GM21576 (cell line): ENCODE results near the gene TBC1D16.
"Not testable (repeated sequence)": the region's sequence is repeated elsewhere in the genome, so short reads cannot be mapped to it uniquely, and the experiment has no call there.

Source experiments
- ATAC-seq: cut with Tn5 transposase; IDR thresholded peaks from one replicate; pipeline ENCODE4 v1.9.1; 2021; ENCODE audit warnings: mild to moderate bottlenecking, moderate library complexity; ENCODE audit not compliant: unreplicated experiment

Gene TBC1D16

DNA sequence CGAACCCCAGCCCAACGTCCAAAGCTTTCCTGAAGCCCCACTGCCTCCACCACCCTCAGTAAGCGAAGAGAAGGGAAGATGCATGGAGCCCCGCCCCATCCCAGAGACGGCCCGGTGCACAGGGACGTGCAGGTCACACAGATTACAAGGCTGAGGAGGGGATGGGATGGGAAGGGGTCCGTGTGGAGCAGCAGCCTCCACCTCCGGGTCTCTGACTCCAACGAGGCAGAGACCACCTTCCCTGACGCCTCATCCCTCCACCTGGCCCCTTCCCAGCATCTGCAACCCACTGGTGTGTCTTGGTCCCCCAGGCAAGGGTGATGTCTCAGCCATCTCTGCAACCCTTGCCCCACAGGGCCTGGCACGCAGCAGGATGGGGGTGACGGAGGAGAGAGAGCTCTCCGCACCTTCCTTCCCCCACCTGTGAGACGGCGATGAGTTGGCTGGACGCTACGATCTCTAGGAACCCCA, 58.5 kb downstream of the TBC1D16 start:
- no peak for ATAC-seq

DNA sequence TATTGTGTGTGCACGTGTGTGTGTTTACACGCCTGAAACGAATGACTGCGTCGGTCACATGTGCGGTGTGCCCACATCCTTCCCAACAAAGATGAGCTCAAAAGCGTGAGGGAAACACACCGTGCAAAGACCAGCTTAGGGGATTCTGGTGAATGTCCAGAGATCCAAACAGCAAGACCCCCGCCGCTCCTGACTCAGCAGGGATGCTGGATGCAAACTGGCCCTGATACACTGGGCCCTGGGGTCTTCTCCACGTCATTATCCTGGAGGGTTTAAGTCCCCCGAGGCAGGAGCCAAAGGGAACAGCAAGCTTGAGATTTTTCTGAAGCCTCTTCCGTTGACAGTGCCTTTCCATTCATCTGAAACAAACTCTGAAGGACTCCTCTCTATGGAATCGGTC, 59.2 kb downstream of the TBC1D16 start:
- no peak for ATAC-seq

DNA sequence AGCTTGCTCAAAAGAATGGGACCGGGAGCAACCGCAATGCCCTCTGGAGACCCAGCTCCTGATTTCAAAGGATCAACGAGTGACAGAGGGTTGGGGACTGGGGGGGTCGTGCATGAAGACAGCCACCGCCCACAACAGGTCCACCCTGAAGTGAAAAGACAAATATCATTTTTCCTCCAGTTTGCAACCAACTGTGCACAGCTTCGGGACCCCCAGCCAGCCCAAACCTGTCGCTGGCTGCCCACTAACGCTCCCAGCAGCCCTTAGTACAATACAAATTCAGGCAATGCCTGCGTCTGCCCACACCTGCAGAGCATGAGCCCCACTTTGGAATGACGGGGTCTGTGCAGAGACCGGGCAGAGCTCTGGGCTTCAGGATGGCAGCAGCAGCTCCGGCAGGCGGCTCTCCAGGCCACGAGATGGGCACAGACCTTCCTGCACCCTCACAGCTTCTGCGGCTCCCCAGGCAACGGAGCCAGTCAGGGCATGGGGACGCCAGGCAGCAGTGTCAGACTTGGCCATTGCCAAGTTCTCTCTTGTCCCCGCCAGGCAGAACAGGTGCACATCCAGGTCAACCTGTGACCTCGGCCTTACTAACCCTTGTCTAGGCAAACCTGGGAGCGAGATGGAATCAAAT, 60.1 kb downstream of the TBC1D16 start:
- ATAC-seq = no peak

DNA sequence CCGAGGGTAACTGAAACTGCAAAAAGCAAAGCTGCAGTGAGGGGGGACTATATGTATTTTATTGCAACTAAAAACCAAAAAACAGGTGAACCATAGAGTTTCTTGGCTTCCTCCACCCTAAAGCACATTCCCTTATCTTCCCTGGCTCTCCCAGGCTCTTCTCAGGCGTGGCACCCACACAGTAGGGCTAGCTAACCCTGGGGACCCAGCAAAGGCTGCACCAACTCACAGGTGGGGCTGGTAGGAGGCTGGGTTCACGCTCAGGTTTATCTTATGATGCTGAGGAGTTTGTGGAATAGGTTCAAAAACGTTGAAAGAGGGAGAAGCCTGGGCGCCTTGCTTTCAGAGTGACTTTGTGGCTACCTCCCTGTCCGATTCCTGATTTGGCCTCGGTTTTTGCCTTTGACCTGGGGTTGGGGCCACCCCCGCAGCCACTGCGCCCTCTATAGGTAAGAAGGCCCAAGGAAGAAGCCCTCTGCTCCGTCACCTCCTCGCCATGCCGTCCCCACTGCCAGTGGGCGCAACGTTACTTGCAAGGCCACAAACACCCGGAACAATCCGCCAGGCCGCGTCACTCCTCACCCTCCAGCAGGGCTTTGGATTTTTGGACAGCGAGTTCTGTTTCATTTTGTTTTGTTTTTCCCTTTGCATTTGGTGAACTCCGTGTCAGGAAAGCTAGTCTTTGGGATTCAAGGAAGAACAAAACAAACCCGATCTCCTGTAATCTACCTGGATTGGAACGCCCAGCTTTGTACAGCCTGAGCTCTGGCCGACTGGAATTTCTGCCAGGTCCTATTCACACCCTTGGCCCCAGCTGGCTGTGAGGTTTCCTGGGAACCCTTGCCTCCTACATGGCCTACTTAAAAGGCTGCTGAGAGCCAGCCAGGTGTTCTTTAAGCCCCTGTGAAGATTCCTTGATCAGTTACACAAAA, 60.8 kb downstream of the TBC1D16 start:
- ATAC-seq = no peak

DNA sequence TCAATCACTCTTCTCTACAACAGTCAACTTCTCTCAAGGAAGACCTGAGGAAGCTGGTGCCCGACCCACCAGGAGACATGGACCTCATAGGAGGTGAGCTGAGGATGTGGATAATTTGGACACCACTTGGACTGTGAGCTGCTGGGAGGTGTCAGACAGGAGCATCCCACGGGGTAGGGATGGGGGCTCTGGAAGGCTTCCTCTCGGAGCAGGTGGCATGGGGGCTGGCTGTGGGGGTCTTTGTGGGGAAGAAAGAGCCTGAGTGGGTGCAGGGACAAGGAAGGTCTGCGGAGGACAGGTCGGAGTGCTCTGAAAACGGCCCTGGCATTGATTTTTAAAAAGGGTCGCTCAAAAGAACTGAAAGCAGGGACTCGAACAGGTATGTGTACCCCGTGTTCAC, 64.0 kb downstream of the TBC1D16 start:
- ATAC-seq = no peak

DNA sequence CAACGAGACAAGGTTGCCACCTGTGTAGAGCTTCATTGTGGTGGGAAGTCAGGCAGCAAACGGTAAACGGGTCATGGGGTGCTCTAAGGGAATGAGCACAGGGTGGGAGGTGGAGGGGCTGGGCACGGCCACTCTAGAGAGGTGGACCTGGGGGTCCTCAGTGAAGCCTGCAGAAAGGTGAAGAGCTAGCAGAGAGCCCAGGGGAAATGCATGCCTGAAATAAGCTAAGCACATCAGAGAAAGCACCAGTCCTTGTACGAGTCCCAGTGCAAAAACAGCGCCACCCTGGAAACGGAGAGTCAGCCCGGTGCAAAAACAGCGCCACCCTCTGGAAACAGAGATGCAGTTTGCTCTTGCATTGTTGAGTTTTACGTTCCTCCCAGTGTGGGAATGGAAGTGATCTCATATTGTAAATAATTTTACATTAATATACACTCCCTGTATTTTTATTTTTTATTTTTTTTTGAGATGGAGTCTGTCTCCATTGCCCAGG, 65.0 kb downstream of the TBC1D16 start:
- no peak for ATAC-seq

DNA sequence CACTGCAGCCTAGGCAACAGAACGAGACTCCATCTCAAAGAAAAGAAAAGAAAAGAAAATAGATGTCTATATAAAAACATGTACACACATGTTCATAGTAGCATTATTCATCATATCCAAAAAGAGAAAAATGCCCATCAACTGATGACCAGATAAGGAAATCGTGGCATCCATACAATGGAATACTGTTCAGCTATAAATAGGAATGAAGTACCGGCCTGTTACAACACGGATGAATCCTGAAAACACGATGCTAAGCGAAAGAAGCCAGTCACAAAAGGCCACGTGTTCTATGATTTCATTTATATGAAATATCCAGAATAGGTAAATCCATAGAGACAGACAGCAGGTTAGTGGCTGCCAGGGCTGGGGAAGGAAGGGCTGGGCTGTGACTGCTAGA, 65.8 kb downstream of the TBC1D16 start:
- ATAC-seq = no peak

DNA sequence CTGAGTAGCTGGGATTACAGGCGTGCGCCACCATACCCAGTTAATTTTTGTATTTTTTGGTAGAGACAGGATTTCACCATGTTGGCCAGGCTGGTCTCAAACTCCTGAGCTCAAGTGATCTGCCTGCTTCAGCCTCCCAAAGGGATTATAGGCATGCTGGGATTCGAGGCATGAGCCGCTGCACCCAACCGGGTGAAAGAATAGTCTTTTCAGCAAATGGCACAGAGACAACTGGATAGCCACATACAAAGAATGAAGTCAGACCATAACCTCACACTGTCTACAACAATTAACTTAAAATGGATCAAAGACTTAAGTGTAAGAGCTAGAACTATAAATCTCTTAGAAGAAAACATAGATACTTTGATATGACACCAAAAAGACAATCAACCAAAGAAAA, 67.6 kb downstream of the TBC1D16 start:
- no peak for ATAC-seq

DNA sequence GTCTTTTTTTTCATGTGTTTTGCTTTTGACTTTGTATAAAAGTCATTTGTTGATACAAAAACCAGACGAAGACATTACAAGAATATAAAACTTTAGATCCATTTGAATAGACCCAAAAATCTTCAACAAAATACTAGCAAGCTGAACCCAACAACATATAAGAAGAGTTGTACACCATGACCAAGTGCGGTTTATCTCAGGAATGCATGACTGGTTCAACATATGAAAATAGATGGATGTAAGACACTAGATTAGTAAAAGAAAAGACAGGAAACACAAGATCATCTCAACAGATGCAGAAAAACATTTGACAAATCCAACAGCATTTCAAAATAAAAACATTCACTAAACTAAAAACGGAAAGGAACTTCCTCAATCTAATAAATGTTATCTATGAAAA, 69.0 kb downstream of the TBC1D16 start:
- no peak for ATAC-seq

DNA sequence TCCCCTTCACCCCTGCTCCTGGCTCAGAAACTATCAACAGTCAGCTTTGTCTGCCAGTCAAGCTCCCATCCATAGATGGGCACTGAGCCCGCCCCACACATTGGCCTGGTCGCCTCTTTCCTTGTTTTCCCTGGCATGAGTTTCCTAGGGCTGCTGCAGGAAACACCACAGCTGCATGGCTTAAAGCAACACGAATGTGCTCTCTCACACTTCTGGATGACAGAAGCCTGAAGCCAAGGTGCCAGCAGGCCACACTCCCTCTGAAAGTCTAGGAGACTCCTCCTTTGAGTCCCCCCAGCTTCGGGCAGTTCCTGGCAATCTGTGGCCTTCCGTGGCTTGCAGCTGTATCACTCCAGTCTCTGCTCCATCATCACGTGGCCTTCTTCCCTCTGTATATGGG, 69.9 kb downstream of the TBC1D16 start:
- no peak for ATAC-seq

DNA sequence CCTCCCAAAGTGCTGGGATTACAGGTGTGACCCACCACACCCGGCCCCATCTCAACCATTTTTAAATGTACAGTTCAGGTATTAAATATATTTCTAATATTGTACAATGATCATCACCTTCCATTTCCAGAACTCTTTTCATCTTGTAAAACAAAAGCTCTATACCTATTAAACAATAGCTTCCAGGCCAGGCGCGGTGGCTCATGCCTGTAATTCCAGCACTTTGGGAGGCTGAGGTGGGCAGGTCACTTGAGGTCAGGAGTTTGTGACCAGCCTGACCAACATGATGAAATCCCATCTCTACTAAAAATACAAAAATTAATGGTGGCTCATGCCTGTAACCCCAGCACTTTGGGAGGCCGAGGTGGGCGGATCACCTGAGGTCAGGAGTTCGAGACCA, 73.2 kb downstream of the TBC1D16 start:
- not testable (repeated sequence) for ATAC-seq

DNA sequence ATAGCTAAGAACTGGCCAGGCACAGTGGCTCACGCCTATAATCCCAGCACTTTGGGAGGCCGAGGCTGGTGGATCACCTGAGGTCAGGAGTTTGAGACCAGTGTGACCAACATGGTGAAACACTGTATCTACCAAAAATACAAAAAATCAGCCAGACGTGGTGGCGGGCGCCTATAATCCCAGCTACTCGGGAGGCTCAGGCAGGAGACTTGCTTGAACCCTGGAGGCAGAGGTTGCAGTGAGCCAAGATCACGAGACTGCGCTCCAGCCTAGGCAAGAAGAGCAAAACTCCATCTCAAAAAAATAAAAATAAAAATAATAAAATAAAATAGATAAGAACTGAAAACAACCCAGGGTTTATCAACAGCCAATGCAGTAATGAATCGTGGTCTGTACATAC, 74.1 kb downstream of the TBC1D16 start:
- not testable (repeated sequence) for ATAC-seq

DNA sequence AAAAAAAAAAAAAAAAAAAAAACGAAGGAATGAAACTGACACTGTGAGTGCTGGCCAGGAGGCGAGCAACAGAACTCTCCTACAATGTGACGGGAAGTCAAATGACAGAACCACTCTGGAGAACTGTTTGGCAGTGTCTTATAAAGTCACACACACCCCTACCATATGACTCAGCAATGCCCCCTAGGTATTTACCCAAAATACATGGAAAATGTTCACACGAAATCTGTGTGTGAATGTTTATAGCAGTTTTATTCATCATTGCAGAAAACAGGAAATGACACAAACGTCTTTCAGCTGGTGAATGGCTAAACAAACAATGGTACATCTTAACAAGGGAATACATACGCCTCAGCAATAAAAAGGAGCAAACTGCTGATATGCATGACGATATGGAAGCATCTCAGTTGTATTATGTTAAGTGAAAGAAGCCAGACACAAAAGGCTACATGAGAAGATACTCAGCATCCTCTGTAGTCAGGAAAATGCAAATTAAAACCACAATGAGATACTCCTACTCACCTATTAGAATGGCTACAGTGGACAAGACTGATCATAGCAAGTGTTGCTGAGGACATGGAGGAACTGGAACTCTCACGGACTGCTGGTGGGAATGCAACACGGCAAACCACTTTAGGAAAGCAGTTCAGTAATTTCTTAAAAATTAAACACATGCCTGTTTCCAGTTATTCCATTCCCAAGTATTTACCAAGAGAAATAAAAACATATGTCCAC, 74.7 kb downstream of the TBC1D16 start:
- ATAC-seq = no peak

DNA sequence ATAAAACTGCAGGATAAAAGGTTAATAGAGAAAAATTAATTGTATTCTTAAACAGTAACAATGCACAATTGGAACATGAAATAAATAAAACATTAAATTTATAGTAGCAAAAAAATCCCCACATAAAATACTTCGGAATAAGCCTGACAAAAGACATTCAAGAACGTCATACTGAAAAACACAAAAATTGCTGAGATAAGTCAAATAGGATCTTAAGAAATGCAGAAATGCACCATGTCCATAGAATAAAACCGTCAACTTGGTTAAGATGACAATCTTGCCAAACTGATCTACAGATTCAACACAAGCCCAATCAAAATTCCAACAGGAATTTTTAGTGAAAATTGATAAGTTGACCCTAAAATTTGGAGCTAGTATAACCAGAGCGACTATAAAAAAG, 76.6 kb downstream of the TBC1D16 start:
- ATAC-seq = no peak

DNA sequence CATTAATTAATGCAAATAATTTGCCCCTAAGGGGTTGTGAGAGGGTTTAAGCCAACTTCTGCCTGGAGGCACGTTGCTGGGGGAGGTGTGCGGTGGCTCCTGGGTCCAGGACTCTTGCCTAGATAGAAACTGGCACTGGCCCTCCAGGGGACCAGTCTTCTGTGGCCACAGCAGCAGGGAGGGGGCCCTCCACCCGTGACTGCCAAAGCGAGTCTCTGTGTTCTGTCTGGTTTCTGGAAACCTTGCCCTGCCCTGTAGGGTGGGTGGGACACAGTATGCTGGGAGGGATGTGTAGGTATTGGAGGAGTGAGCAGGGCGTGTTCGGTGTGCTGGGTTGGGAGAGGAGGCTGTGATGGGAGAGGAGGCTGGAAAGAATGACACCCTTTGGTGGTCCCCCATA, 78.8 kb downstream of the TBC1D16 start:
- no peak for ATAC-seq

DNA sequence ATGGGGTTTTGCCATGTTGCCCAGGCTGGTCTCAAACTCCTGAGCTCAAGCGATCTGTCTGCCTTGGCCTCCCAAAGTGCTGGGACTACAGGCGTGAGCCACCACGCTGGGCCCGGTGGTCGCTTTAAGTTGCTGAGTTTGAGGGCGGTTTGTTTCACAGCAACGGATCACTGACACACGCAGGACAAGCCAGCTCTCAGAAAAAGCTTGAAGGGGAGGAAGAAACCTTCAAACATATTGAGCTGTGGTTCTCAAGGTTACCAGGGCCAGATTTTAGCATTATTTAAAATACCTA, 79.3 kb downstream of the TBC1D16 start:
- ATAC-seq = not testable (repeated sequence)

DNA sequence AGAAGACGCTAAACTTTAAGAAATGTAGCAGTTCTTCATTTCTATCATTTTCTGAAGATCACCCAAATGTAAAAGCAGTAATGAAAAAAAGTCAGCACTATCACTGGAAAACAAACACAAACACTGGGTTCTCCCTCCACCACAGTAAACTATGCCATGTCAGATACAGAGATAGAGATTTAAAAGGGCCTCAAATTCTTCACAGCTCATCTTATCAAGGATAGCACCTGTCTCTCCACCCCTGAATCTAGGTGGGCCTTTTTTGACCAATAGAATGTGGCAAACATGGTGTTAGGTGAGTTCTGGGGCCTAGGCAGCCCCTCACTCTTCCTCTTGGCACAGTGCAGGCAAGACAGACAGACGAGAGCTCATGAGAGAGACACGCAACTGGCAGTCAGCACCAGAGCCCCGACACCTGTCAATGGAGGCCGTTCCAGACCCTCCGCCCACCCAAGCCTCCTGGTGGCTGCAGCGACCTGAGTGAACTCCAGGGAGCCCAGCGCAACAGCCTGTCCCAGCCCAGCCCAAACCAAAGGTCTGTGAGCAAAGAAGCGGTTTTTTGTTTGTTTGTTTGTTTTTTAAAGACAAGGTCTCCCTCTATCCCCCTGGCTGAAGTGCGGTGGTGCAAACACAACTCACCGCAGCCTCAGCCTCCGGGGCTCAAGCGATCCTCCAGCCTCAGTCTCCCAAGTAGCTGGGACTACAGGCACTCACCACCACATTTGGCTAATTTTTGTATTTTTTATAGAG, 79.8 kb downstream of the TBC1D16 start:
- no peak for ATAC-seq

DNA sequence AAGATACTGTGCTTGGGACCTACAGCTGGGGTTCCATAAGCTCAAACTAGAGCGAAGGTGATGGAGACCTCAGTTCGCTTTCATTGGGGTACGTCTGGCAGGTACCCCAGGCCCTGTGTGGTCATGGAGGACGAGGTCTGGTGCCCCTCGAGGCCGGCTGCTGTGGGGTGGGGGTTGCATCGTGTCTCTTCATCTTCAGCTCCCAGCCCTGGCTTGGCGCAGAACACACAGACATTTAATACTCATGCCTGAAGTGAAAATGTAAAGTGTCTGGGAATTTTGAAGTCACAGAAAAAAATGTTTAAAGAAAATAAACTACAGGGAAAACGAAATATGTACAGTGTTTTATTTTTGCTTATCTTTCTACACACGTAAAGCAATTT, 80.5 kb downstream of the TBC1D16 start:
- ATAC-seq = no peak

DNA sequence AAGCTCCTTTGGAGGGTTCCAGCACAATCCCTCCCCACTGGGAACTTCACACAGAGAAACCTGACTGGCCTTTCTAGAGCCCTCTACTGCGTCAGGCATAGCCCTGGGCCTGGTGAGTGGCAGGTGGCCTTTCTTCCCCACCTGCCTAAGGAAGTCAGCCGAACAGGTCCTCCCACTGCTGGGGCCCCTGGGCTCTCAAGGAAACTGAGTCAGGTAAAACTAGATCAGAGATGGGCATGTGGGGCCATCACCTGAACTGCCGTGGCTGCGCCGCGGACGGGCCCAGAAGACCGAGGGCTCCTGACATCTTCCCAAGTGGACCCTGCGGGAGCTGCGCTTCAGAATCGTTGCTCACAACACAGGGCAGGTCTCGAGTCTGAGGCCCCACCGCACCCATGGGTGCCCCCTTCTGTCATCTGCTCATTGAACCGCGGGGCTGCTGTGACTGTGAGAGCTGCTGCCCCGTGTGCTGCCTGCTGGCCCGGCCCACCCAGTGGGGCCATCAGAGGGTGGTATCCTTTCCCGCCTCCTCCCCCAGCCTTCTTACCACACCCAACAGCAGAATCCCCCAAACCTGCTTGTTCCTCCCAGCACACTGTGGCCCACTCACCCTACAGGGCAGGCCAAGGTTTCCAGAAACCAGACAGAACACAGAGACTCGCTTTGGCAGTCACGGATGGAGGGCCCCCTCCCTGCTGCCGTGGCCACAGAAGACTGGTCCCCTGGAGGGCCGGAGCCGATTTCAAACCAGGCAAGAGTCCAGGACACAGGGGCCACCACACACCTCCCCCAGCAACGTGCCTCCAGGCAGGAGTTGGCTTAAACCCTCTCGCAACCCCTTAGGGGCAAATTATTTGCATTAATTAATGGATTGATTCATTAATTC, 81.1 kb downstream of the TBC1D16 start:
- no peak for ATAC-seq

DNA sequence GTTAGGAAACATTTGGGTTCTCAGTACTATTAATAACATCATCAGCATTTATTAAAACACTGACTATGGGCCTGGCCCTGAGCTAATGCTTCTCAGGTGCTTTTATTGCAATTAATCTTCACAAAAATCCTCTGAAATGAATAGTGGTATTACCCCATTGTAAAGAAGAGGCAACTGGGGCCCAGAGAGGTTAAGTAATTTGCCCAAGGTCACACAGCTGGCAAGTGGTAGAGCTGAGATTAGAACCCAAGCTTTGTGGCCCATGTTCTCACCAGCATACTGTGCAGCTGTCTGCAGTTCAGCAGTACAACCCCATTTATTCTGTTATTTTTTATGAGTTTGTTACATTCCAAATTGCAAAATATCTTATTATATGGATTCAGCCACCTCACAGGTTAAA, 82.3 kb downstream of the TBC1D16 start:
- no peak for ATAC-seq
